ENCODE measurements around the gene SLC25A15.
"Not testable (repeated sequence)": the region's sequence is repeated elsewhere in the genome, so short reads cannot be mapped to it uniquely, and the experiment has no call there.

SLC25A15 gene

GRCh38 chr13:40812724-40813445 is 23.5 kb downstream of the SLC25A15 start:
- no peak for DNase-seq

- no peak for DNase-seq
Measured at GRCh38 chr13:40813667-40814454, 24.4 kb downstream of the SLC25A15 start.

GRCh38 chr13:40814803-40815202 is 25.4 kb downstream of the SLC25A15 start:
- no peak for DNase-seq

- DNase-seq: no peak
Measured at GRCh38 chr13:40818926-40819325, 29.5 kb downstream of the SLC25A15 start.

GRCh38 chr13:40819797-40820315 is 30.4 kb downstream of the SLC25A15 start:
- no peak for DNase-seq

GRCh38 chr13:40839725-40840124 is 50.3 kb downstream of the SLC25A15 start:
- not testable (repeated sequence) for DNase-seq

- not testable (repeated sequence) for DNase-seq
Measured at GRCh38 chr13:40840955-40841354, 51.5 kb downstream of the SLC25A15 start.
